Panc1 (cell line): ENCODE measurements around the gene MMP24OS. TPM values are rescaled to one million over a fixed set of nuclear protein-coding genes. Genes with fewer than 3 reads are reported as not detected.

Source experiments
- ATAC-seq: fragments of 200-7000 bp; cut with Tn5 transposase; 2 replicates; pipeline ENCODE4 v1.9.1; 2020; ENCODE audit warnings: mild to moderate bottlenecking, moderate library complexity
- BruUV-seq: library from RNA; stranded (reverse); fragments of 400-500 nt; replicated peaks from 2 replicates; lab custom pipeline; 2021; lab: Mats Ljungman, UMichigan
- CTCF ChIA-PET: fragments of 300-600 bp; sonication (Branson Sonifier 250); formaldehyde crosslinking; loops from one replicate; lab custom pipeline; 2022; ENCODE audit warnings: antibody characterized with exemption; lab: Charles Lee
- POLR2A ChIA-PET: fragments of 300-600 bp; sonication (Branson Sonifier 250); formaldehyde crosslinking; loops from one replicate; lab custom pipeline; 2022; ENCODE audit warnings: antibody characterized with exemption; lab: Charles Lee
- DNase-seq: peaks from one replicate; pipeline ENCODE4 v3.0.0-alpha.2; 2010; ENCODE audit warnings: low read depth, low spot score
- H3K27ac ChIP-seq: 2 replicates; pipeline ENCODE4 v1.5.1; 2011; ENCODE audit warnings: mild to moderate bottlenecking, low read length, inconsistent platforms
- H3K27me3 ChIP-seq: fragments of 200-500 bp; sonication (Bioruptor generic); 2 replicates; pipeline ENCODE4 v1.6.0; 2014; ENCODE audit warnings: low read length, inconsistent platforms; ENCODE audit not compliant: control insufficient read depth, insufficient read depth
- H3K36me3 ChIP-seq: fragments of 200-500 bp; sonication (Bioruptor generic); 2 replicates; pipeline ENCODE4 v1.5.1; 2014; ENCODE audit warnings: inconsistent platforms, mild to moderate bottlenecking, low read length, moderate library complexity; ENCODE audit not compliant: control insufficient read depth, insufficient read depth
- H3K4me1 ChIP-seq: 2 replicates; pipeline ENCODE4 v1.5.1; 2011; ENCODE audit warnings: inconsistent platforms, mild to moderate bottlenecking, low read length, moderate library complexity; ENCODE audit not compliant: control insufficient read depth, insufficient read depth
- H3K4me3 ChIP-seq, 2 experiments: 2 replicates each; pipeline ENCODE4 v1.5.1; 2011 to 2012; ENCODE audit warnings: low read depth in 2 of 2, low read length in 2 of 2, mild to moderate bottlenecking in 2 of 2, inconsistent platforms in 1 of 2, moderate library complexity in 1 of 2
- H3K9me3 ChIP-seq: fragments of 200-500 bp; sonication (Bioruptor generic); 2 replicates; pipeline ENCODE4 v1.5.1; 2014; ENCODE audit warnings: low read depth, mild to moderate bottlenecking, inconsistent platforms, low read length, moderate library complexity; ENCODE audit not compliant: control insufficient read depth, insufficient read depth
- CTCF ChIP-seq: fragments of 450-650 bp; IDR thresholded peaks from 2 replicates; pipeline ENCODE4 v1.5.1; 2017; ENCODE audit warnings: mild to moderate bottlenecking
- POLR2AphosphoS5 ChIP-seq: IDR thresholded peaks from 2 replicates; pipeline ENCODE4 v1.6.1; 2012; ENCODE audit warnings: mild to moderate bottlenecking, low read depth, low read length, moderate library complexity
- REST ChIP-seq, 2 experiments: IDR thresholded peaks; 2 replicates each; pipeline ENCODE4 v1.6.1; 2011 to 2012; ENCODE audit warnings: low read depth in 2 of 2, control low read depth in 1 of 2, low read length in 1 of 2, mild to moderate bottlenecking in 1 of 2, moderate library complexity in 1 of 2; ENCODE audit not compliant: insufficient read depth in 1 of 2
- SIN3A ChIP-seq: IDR thresholded peaks from 2 replicates; pipeline ENCODE4 v1.6.1; 2012; ENCODE audit warnings: low read depth, mild to moderate bottlenecking, low read length, moderate library complexity, borderline replicate concordance; ENCODE audit not compliant: insufficient read depth
- TCF7L2 ChIP-seq: IDR thresholded peaks from 2 replicates; pipeline ENCODE4 v1.6.1; 2011; ENCODE audit warnings: mild to moderate bottlenecking, low read depth, low read length, inconsistent platforms
- in situ Hi-C: cut with HindIII; loops from 2 replicates; pipeline ENCODE4 v1.10.0; 2016; ENCODE audit warnings: low sequenced_read_pairs, low pct_unique_long_range_greater_than_20kb
- intact Hi-C: fragments of 100-400 bp; cut with micrococcal nuclease; formaldehyde crosslinking; loops from one replicate; pipeline ENCODE4 v1.10.0; 2022; ENCODE audit not compliant: unreplicated experiment
- total RNA-seq: library from RNA; stranded (reverse); gene quantifications from one replicate; pipeline ENCODE4 v1.2.1, GENCODE V29; 2021; ENCODE audit not compliant: unreplicated experiment

Gene MMP24OS
- total RNA-seq, 1 experiment from 2014 or later: 83.8 TPM

GRCh38 chr20:35277127-35277526, 795 bp downstream of the MMP24OS start:
- Histone ChIP-seq H3K27me3 (no peaks in the 10 kb centered on the region), H3K36me3 (peaks cover 22% of the 10 kb centered on the region), H3K9me3 (no peaks in the 10 kb centered on the region), H3K4me1 (peaks cover 37% of the 10 kb centered on the region), H3K27ac (peak overlapping the region; percentile 94), H3K4me3 (peak overlapping the region; percentile 87 to 88)
- ChIA-PET CTCF (no interaction called here), POLR2A (interaction anchor here (0.6 kb wide), 1 partner anchor 508 kb away, joined by 6 read pairs; no protein-coding TSS in a partner anchor)
- ATAC-seq (peak; percentile 3; the same call in 1 of the 2 replicates), DNase-seq (no peak)
- in situ Hi-C loops (no loop called here), intact Hi-C loops (no loop called here)
- no TSS peak for BruUV-seq
- TF ChIP-seq SIN3A: 0 out of 2 replicates have a peak, but pooled peaks have one; percentile 9
- TF ChIP-seq TCF7L2: no peak
- no peak for TF ChIP-seq POLR2AphosphoS5
- no peak for TF ChIP-seq REST (IDR thresholded peaks at IDR 0.05; ENCODE audit: insufficient read depth in 1 of 2, low read depth in 2 of 2, low read length in 1 of 2)

- in situ Hi-C loops: no loop called here
- BruUV-seq: TSS peak; percentile 63
- Histone ChIP-seq H3K9me3 (no peaks in the 10 kb centered on the region), H3K27me3 (no peaks in the 10 kb centered on the region), H3K27ac (peak overlapping the region; percentile 94), H3K4me1 (peaks cover 37% of the 10 kb centered on the region), H3K36me3 (peaks cover 22% of the 10 kb centered on the region), H3K4me3 (peak overlapping the region; percentile 87 to 88)
- POLR2A ChIA-PET: interaction anchor here (0.6 kb wide), 1 partner anchor 12 kb away, joined by 8 read pairs; no protein-coding TSS in a partner anchor
- DNase-seq (no peak), ATAC-seq (no peak)
- TF ChIP-seq POLR2AphosphoS5: no peak
- no peak for TF ChIP-seq TCF7L2
- TF ChIP-seq CTCF: no peak
- TF ChIP-seq REST (IDR thresholded peaks at IDR 0.05; ENCODE audit: insufficient read depth in 1 of 2, low read depth in 2 of 2, low read length in 1 of 2): no peak
- no peak for TF ChIP-seq SIN3A
- intact Hi-C loops: no loop called here
- CTCF ChIA-PET: interaction anchor here (0.7 kb wide), 1 partner anchor 132 kb away, joined by 3 read pairs; no protein-coding TSS in a partner anchor
Observed at GRCh38 chr20:35276408-35276807, 1.5 kb downstream of the MMP24OS start.
